ENCODE measurements around the gene SUCNR1.

- TF ChIP-seq CTCF (IDR thresholded peaks at IDR 0.05), result no peak
- TF ChIP-seq POLR2A (IDR thresholded peaks at IDR 0.05), result no peak
These were observed 28.0 kb upstream of the SUCNR1 start for GRCh38 chr3:151845306-151845905.
